Keratinocyte (primary cell): Measurements from ENCODE around the gene SPECC1.

Experiments used
- EZH2 ChIP-seq: IDR thresholded peaks from one replicate; pipeline ENCODE4 v1.6.1; 2012; ENCODE audit warnings: inconsistent platforms, mild to moderate bottlenecking, low read length, moderate library complexity
- TF ChIP-seq, protein P1 (sequence below), 3 experiments: IDR thresholded peaks in 1 of 3; conservative IDR thresholded peaks in 1 of 3; optimal IDR thresholded peaks in 1 of 3; 2 replicates in 2 of 3; 3 replicates in 1 of 3; pipeline versions ENCODE3 to v1.5.1; 2011; ENCODE audit warnings: low read length in 3 of 3, mild to moderate bottlenecking in 3 of 3, moderate library complexity in 2 of 3, control low read depth in 1 of 3, inconsistent platforms in 1 of 3; ENCODE audit not compliant: insufficient read depth in 2 of 3; ENCODE audit errors: extremely low read depth in 1 of 3

DNA sequence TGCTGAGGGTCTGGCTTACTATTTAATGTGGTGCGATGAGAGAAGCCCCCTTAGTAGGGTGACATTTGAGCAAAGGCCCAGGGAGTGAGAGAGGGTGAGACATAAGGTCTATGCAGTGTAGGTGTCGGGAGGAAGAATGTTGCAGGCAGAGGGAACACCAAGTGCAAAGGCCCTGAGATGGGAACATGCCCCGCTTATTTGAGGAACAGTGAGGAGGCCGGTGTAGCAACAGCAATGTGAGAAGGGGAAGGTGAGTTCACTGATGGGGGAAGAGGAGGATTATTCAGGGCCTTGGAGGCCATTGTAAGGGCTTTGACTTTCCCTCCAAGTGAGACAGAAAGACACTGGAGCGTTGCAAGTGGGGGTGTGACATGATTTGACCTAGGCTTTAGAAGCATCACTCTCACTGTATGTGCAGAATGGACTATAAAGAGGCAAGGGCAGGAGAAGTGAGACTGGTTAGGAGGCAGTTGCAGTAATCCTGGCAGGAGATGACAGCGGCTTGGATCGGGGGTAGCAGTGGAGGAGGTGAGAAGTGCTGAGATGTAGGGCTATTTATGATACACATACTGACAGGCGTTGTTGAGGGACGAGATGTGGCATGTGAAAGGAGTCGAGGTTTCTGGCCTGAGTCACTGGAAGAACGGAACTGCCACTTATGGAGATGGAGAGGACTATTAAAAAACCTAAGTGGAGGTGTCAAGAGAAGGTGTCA lies 145.3 kb downstream of the SPECC1 start:
- TF ChIP-seq, protein P1, sequence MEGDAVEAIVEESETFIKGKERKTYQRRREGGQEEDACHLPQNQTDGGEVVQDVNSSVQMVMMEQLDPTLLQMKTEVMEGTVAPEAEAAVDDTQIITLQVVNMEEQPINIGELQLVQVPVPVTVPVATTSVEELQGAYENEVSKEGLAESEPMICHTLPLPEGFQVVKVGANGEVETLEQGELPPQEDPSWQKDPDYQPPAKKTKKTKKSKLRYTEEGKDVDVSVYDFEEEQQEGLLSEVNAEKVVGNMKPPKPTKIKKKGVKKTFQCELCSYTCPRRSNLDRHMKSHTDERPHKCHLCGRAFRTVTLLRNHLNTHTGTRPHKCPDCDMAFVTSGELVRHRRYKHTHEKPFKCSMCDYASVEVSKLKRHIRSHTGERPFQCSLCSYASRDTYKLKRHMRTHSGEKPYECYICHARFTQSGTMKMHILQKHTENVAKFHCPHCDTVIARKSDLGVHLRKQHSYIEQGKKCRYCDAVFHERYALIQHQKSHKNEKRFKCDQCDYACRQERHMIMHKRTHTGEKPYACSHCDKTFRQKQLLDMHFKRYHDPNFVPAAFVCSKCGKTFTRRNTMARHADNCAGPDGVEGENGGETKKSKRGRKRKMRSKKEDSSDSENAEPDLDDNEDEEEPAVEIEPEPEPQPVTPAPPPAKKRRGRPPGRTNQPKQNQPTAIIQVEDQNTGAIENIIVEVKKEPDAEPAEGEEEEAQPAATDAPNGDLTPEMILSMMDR (optimal IDR thresholded peaks at IDR 0.05 in 1 of 3, IDR thresholded peaks at IDR 0.05 in 1 of 3, conservative IDR thresholded peaks at IDR 0.05 in 1 of 3; ENCODE audit: extremely low read depth in 1 of 3, insufficient read depth in 2 of 3, low read length in 3 of 3) = no peak
- TF ChIP-seq EZH2 = no peak
